ENCODE results near the gene ABCF2. TPM values are rescaled to one million over a fixed set of nuclear protein-coding genes. Genes with fewer than 3 reads are reported as not detected.

ABCF2 gene
- total and polyA plus RNA-seq, 2 donors (not counting 1 experiment from before 2014, with no cell fraction given), result 16.1 to 30.2 TPM

GRCh38 chr7:151212626-151213025, 14.4 kb downstream of the ABCF2 start:
- 95% methylated on average over 3 of the region's 5 CpGs for WGBS (ENCODE audit: insufficient coverage)
- no peaks in the 10 kb centered on the region for H4K20me1 ChIP-seq (ENCODE audit: control insufficient read depth, insufficient read depth, low read length, poor library complexity, severe bottlenecking)
- H3K4me3 Mint-ChIP-seq, result no peak overlapping the region
- ATAC-seq (ENCODE audit: low read depth), result no peak
- H3K4me1 ChIP-seq (ENCODE audit: control insufficient read depth in 2 of 2, insufficient read depth in 2 of 2, low read length in 2 of 2), result no peaks in the 10 kb centered on the region
- H3K27me3 Mint-ChIP-seq, result no peaks in the 10 kb centered on the region
- H3K9ac ChIP-seq (ENCODE audit: low read length), result no peak overlapping the region
- H3K9me3 ChIP-seq (ENCODE audit: control extremely low read depth in 1 of 3, control insufficient read depth in 2 of 3, insufficient read depth in 1 of 3, low read length in 2 of 3), result no peaks in the 10 kb centered on the region
- H3K4me2 ChIP-seq (replicated peaks; ENCODE audit: low read depth, low read length, poor library complexity, severe bottlenecking), result no peak overlapping the region
- ChIA-PET POLR2A (no interaction called here), CTCF (no interaction called here)
- H3K27me3 ChIP-seq (replicated peaks in 1 of 4; ENCODE audit: control extremely low read depth in 1 of 4, control insufficient read depth in 3 of 4, insufficient read depth in 4 of 4, low read length in 3 of 4), result no peaks in the 10 kb centered on the region
- no peaks in the 10 kb centered on the region for H3K4me1 Mint-ChIP-seq
- no peak overlapping the region for H3K27ac ChIP-seq (ENCODE audit: low read length in 2 of 2)
- intact Hi-C loops (cut with micrococcal nuclease), result no loop called here
- H3K9me3 Mint-ChIP-seq (ENCODE audit: insufficient read depth), result no peaks in the 10 kb centered on the region
- H3K79me2 ChIP-seq (ENCODE audit: control insufficient read depth, insufficient read depth, low read length), result no peaks in the 10 kb centered on the region
- DNase-seq, result no peak
- peaks cover 0 to 39% of the 10 kb centered on the region in 2 experiments for H3K36me3 ChIP-seq (replicated peaks in 1 of 2; ENCODE audit: control extremely low read depth in 1 of 2, control insufficient read depth in 1 of 2, extremely low read depth in 1 of 2, insufficient read depth in 2 of 2, low read length in 1 of 2)
- H2AFZ ChIP-seq (ENCODE audit: insufficient read depth, low read depth, low read length, poor library complexity, severe bottlenecking), result no peak overlapping the region
- no peak for TF ChIP-seq EZH2 (IDR thresholded peaks at IDR 0.05; ENCODE audit: borderline replicate concordance, insufficient read depth, low read depth, low read length, poor library complexity, severe bottlenecking)
- TF ChIP-seq, protein P1, sequence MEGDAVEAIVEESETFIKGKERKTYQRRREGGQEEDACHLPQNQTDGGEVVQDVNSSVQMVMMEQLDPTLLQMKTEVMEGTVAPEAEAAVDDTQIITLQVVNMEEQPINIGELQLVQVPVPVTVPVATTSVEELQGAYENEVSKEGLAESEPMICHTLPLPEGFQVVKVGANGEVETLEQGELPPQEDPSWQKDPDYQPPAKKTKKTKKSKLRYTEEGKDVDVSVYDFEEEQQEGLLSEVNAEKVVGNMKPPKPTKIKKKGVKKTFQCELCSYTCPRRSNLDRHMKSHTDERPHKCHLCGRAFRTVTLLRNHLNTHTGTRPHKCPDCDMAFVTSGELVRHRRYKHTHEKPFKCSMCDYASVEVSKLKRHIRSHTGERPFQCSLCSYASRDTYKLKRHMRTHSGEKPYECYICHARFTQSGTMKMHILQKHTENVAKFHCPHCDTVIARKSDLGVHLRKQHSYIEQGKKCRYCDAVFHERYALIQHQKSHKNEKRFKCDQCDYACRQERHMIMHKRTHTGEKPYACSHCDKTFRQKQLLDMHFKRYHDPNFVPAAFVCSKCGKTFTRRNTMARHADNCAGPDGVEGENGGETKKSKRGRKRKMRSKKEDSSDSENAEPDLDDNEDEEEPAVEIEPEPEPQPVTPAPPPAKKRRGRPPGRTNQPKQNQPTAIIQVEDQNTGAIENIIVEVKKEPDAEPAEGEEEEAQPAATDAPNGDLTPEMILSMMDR (IDR thresholded peaks at IDR 0.05), result no peak
- H3K27ac Mint-ChIP-seq, result no peak overlapping the region
- H3K4me3 ChIP-seq (ENCODE audit: control extremely low read depth in 1 of 5, extremely low read depth in 1 of 5, insufficient read depth in 1 of 5, low read depth in 2 of 5, low read length in 4 of 5), result no peak overlapping the region

DNA sequence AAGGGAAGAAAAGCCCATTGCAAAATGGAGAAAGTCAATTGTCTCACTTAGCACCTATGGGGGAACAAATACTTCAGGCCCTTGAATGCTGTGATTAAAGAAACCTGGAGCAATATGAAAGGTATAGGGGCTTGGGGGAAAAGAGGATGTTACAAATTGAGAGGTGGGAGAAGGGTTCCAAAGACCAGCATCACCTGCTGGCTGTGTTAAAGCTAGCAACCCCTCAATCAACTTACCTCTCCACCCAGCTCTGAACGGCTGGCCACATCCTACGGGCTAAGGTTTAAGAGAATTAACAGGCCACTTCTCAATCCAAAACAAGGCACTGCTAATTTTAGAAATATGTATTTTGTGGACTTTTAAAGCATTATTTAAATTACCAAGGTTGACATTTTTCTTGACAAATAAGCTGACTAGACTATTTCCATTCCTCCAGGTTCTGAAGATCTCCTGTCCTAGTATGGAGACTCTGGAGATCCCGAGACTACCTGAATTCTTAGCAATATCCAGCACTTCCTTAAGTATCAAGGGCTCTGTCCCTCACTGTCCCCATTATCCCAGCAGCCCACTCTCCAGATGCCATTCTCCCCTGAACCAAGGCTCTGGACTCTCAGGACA, 15.7 kb downstream of the ABCF2 start:
- Histone ChIP-seq H3K4me1 (ENCODE audit: control insufficient read depth in 2 of 2, insufficient read depth in 2 of 2, low read length in 2 of 2) (no peaks in the 10 kb centered on the region), H3K27ac (ENCODE audit: low read length in 2 of 2) (no peak overlapping the region), H3K9ac (ENCODE audit: low read length) (no peak overlapping the region), H3K9me3 (ENCODE audit: control extremely low read depth in 1 of 3, control insufficient read depth in 2 of 3, insufficient read depth in 1 of 3, low read length in 2 of 3) (no peaks in the 10 kb centered on the region), H4K20me1 (ENCODE audit: control insufficient read depth, insufficient read depth, low read length, poor library complexity, severe bottlenecking) (no peaks in the 10 kb centered on the region), H3K27me3 (replicated peaks in 1 of 4; ENCODE audit: control extremely low read depth in 1 of 4, control insufficient read depth in 3 of 4, insufficient read depth in 4 of 4, low read length in 3 of 4) (peaks cover 0 to under 1% (median 0%) of the 10 kb centered on the region in 4 experiments), H3K4me3 (ENCODE audit: control extremely low read depth in 1 of 5, extremely low read depth in 1 of 5, insufficient read depth in 1 of 5, low read depth in 2 of 5, low read length in 4 of 5) (no peak overlapping the region), H2AFZ (ENCODE audit: insufficient read depth, low read depth, low read length, poor library complexity, severe bottlenecking) (no peak overlapping the region), H3K36me3 (replicated peaks in 1 of 2; ENCODE audit: control extremely low read depth in 1 of 2, control insufficient read depth in 1 of 2, extremely low read depth in 1 of 2, insufficient read depth in 2 of 2, low read length in 1 of 2) (peaks cover 0 to 26% of the 10 kb centered on the region in 2 experiments), H3K4me2 (replicated peaks; ENCODE audit: low read depth, low read length, poor library complexity, severe bottlenecking) (no peak overlapping the region), H3K79me2 (ENCODE audit: control insufficient read depth, insufficient read depth, low read length) (no peaks in the 10 kb centered on the region)
- Mint-ChIP-seq H3K27me3 (peaks cover 3% of the 10 kb centered on the region), H3K27ac (no peak overlapping the region), H3K9me3 (ENCODE audit: insufficient read depth) (no peaks in the 10 kb centered on the region), H3K4me1 (no peaks in the 10 kb centered on the region), H3K4me3 (no peak overlapping the region)
- CTCF ChIA-PET, result interaction anchor here (0.8 kb wide), 1 partner anchor 39 kb away, joined by 3 read pairs; no protein-coding TSS in a partner anchor
- POLR2A ChIA-PET, result no interaction called here
- intact Hi-C loops (cut with micrococcal nuclease), result no loop called here
- ATAC-seq (ENCODE audit: low read depth) (no peak), DNase-seq (no peak)
- 100% methylated on average over 1 of the region's 3 CpGs for WGBS (ENCODE audit: insufficient coverage)
- TF ChIP-seq, protein P1 (IDR thresholded peaks at IDR 0.05), result no peak
- no peak for TF ChIP-seq EZH2 (IDR thresholded peaks at IDR 0.05; ENCODE audit: borderline replicate concordance, insufficient read depth, low read depth, low read length, poor library complexity, severe bottlenecking)
